Peyer's patch (tissue), 4 donors: ENCODE results near the gene KIAA0930. TPM values are rescaled to one million over a fixed set of nuclear protein-coding genes. Genes with fewer than 3 reads are reported as not detected.

Source experiments
- DNase-seq, 3 donors: peaks; one replicate each; pipeline ENCODE4 v3.0.0-alpha.2; 2017 to 2019
- H3K27ac ChIP-seq, 4 donors: fragments of 200-600 bp; sonication (generic); one replicate each; pipeline ENCODE4 v1.5.1; 2016 to 2019
- H3K27me3 ChIP-seq, 2 donors: fragments of 200-600 bp; sonication (generic); one replicate each; pipeline ENCODE4 v1.5.1; 2019
- H3K36me3 ChIP-seq, 3 donors: fragments of 200-600 bp; sonication (generic); one replicate each; pipeline ENCODE4 v1.5.1; 2016 to 2019
- H3K4me1 ChIP-seq, 4 donors: fragments of 200-600 bp; sonication (generic); one replicate each; pipeline ENCODE4 v1.5.1; 2016 to 2019
- H3K4me3 ChIP-seq, 4 donors: fragments of 200-600 bp; sonication (generic); 1 replicate in 3 of 4; 2 replicates in 1 of 4; pipeline ENCODE4 v1.5.1; 2016 to 2019; ENCODE audit warnings: mild to moderate bottlenecking in 1 of 4
- H3K9me3 ChIP-seq, 4 donors: fragments of 200-600 bp; sonication (generic); one replicate each; pipeline ENCODE4 v1.5.1; 2016 to 2019; ENCODE audit warnings: mild to moderate bottlenecking in 1 of 4
- CTCF ChIP-seq, 6 experiments: fragments of 450-650 bp in 4 of 6; fragments of 200-600 bp in 2 of 6; sonication (generic) in 1 of 6; IDR thresholded peaks; one replicate each; pipeline ENCODE4 v1.5.1; 2017 to 2019; ENCODE audit warnings: antibody characterized with exemption in 6 of 6, mild to moderate bottlenecking in 3 of 6, moderate library complexity in 1 of 6
- POLR2A ChIP-seq, 2 donors: fragments of 450-650 bp; IDR thresholded peaks; one replicate each; pipeline ENCODE4 v1.5.1; 2017; ENCODE audit warnings: antibody characterized with exemption in 2 of 2, mild to moderate bottlenecking in 2 of 2, moderate library complexity in 2 of 2
- total RNA-seq, 4 donors: library from RNA; depleted of rRNA; stranded (reverse); fragments of >200 nt; gene quantifications; one replicate each; pipeline ENCODE4 v1.1.0, GENCODE V29; 2016

The KIAA0930 gene
- total RNA-seq, 4 donors from 2014 or later, result 21.2 to 41.3 (median 27.8) TPM

- Histone ChIP-seq H3K4me3 (peak overlapping the region; percentile 56 to 87 (median 76)), H3K9me3 (no peaks in the 10 kb centered on the region), H3K36me3 (peaks cover 0 to 10% (median 0%) of the 10 kb centered on the region in 3 donors), H3K27me3 (no peaks in the 10 kb centered on the region), H3K4me1 (peaks cover 3 to 24% (median 15%) of the 10 kb centered on the region in 4 donors), H3K27ac (peak overlapping the region in 1 of 4 donors; percentile 69)
- no peak for DNase-seq
- no peak for TF ChIP-seq POLR2A (IDR thresholded peaks at IDR 0.05)
- no peak for TF ChIP-seq CTCF (IDR thresholded peaks at IDR 0.05)
Measured at GRCh38 chr22:45239681-45240051, 1.0 kb downstream of the KIAA0930 start.

GRCh38 chr22:45238957-45239680 is 1.6 kb downstream of the KIAA0930 start:
- Histone ChIP-seq H3K4me1 (peaks cover 3 to 24% (median 15%) of the 10 kb centered on the region in 4 donors), H3K27ac (peak overlapping the region in 1 of 4 donors; percentile 69), H3K27me3 (no peaks in the 10 kb centered on the region), H3K36me3 (peaks cover 0 to 10% (median 0%) of the 10 kb centered on the region in 3 donors), H3K4me3 (peak overlapping the region in 3 of 4 donors; percentile 70 to 87 (median 82)), H3K9me3 (no peaks in the 10 kb centered on the region)
- TF ChIP-seq CTCF (IDR thresholded peaks at IDR 0.05) (no peak), POLR2A (IDR thresholded peaks at IDR 0.05) (no peak)
- no peak for DNase-seq

GRCh38 chr22:45238076-45238956 is 2.4 kb downstream of the KIAA0930 start:
- no peak for DNase-seq
- no peak overlapping the region for H3K27ac ChIP-seq
- no peak for TF ChIP-seq CTCF (IDR thresholded peaks at IDR 0.05)
- no peak for TF ChIP-seq POLR2A (IDR thresholded peaks at IDR 0.05)
- H3K4me1 ChIP-seq, result peaks cover 3 to 24% (median 15%) of the 10 kb centered on the region in 4 donors
- H3K4me3 ChIP-seq, result no peak overlapping the region
- H3K27me3 ChIP-seq, result no peaks in the 10 kb centered on the region
- H3K9me3 ChIP-seq, result no peaks in the 10 kb centered on the region
- H3K36me3 ChIP-seq, result peaks cover 0 to 10% (median 0%) of the 10 kb centered on the region in 3 donors

- Histone ChIP-seq H3K27me3 (no peaks in the 10 kb centered on the region), H3K4me3 (no peak overlapping the region), H3K4me1 (peaks cover 3 to 24% (median 15%) of the 10 kb centered on the region in 4 donors), H3K27ac (peak overlapping the region in 1 of 4 donors; percentile 78), H3K36me3 (peaks cover 0 to 10% (median 0%) of the 10 kb centered on the region in 3 donors), H3K9me3 (no peaks in the 10 kb centered on the region)
- TF ChIP-seq CTCF (IDR thresholded peaks at IDR 0.05) (no peak), POLR2A (IDR thresholded peaks at IDR 0.05) (no peak)
- no peak for DNase-seq
Measured at GRCh38 chr22:45237065-45237990, 3.4 kb downstream of the KIAA0930 start.

GRCh38 chr22:45235851-45236342 is 4.8 kb downstream of the KIAA0930 start:
- no peaks in the 10 kb centered on the region for H3K9me3 ChIP-seq
- peak overlapping the region in 3 of 4 donors; percentile 26 to 78 (median 40) for H3K27ac ChIP-seq
- peaks cover 3 to 24% (median 12%) of the 10 kb centered on the region in 4 donors for H3K4me1 ChIP-seq
- no peaks in the 10 kb centered on the region for H3K27me3 ChIP-seq
- TF ChIP-seq POLR2A (IDR thresholded peaks at IDR 0.05) (no peak), CTCF (IDR thresholded peaks at IDR 0.05) (no peak)
- DNase-seq, result peak in 1 of 3 donors; percentile 54
- no peak overlapping the region for H3K4me3 ChIP-seq
- peaks cover 0 to 10% (median 0%) of the 10 kb centered on the region in 3 donors for H3K36me3 ChIP-seq
